Measurements from ENCODE around the gene CNGA2.

CNGA2 gene

GRCh38 chrX:151753313-151754046 lies 18.9 kb downstream of the CNGA2 start:
- DNase-seq (ENCODE audit: low read depth): no peak

- DNase-seq (ENCODE audit: low read depth): no peak
Measured at GRCh38 chrX:151754047-151754429, 19.5 kb downstream of the CNGA2 start.

DNA sequence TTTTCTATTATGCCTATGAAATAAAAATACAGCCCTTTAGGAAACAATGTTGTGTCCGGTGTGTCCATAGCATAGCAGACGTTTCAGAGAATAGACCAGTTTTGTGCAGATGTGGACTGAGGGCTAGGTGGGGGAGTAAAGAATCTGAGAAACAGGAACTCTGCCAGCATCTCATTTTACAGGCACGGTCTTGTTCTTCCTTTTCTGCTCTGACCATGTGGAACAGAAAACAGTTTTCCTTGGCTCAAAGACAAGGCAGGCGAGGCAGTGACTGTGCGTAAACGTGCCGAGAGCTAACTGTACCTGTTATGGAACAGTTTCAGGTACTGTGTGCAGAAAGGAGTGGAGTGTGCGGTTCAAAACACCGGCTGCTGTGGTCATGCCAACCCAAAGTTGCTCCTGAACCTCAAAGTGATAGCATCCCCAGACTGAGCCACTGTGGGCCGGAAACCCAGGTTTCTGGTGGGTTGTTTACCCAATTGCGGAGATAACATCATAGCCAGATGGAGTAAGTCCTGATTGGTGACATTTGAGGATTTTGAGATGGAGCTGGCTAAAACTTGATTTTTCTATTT lies 20.2 kb downstream of the CNGA2 start:
- DNase-seq (ENCODE audit: low read depth): no peak

DNA sequence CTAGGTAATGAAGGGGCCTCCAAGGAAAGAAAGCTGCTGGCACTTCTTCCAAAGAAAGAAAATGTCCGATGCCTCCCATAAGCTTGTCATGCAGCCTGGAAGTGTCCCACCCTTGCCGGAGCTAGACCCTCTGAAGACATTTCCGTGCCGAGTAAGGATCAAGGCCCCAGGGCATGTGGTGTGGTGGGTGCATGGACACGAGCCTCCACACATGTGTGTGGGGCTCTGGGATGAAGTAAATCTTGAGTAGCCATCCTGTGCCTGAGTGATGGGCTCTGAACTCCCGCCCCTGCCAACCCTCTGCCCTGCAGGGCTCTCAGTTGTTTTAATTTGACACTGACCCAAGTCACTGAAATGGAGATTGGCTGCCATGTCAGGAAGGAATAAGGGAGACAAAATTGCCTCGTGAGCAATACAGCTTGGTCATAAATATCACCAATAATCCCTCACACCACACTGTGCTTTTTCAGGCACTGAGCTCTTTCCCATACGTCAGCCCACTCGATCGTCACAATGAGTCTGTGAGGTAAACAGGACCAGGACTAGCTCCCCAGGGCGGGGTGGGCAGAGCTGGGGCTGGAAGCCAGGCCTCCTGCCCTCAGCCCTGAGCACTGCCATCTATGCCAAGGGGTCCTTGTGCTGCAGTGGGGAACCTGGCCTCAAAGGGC lies 24.6 kb downstream of the CNGA2 start:
- no peak for DNase-seq (ENCODE audit: low read depth)

DNA sequence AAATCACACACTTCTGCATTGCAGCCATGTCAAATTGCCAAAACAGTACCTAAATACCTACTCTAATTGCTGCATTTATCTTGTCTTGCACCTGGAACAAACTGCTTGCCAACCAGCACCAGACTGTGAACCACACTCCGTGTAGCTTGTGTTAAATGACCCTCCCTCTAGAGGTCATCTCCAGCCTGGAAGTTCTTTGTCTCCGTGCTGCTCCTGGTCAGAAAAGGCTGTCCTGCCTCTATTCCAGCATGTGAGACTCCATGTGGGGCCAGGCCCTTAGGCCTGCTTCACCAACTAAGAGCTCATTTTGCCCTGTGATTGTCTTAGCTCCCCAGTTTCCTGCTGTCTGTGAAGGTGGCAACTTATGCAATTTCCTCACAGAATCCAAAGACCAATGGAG lies 28.3 kb downstream of the CNGA2 start:
- no peak for DNase-seq (ENCODE audit: low read depth)

- DNase-seq (ENCODE audit: low read depth): no peak
Measured at GRCh38 chrX:151763711-151764110, 29.2 kb downstream of the CNGA2 start.

GRCh38 chrX:151765026-151765425 lies 30.5 kb downstream of the CNGA2 start:
- no peak for DNase-seq (ENCODE audit: low read depth)

DNA sequence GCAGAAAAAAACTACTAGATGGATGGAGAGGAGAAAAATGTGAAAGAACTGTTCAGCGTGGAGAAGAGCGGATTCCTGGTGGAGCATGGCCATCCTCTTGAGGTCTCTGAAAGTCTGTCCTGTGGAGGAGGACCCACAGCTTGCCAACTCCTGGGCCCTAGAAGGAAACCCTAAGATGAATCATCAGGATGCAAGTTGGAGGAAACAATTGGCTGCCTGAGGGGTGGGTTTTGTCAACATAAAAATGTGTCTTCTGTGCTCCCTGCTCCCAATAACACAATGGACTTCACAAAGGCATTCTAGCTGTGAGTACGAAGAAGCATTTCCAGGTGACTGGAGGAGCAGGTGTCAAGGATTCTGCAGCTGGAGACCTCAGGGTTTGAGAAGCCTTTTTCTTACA lies 37.2 kb downstream of the CNGA2 start:
- DNase-seq (ENCODE audit: low read depth): no peak

DNA sequence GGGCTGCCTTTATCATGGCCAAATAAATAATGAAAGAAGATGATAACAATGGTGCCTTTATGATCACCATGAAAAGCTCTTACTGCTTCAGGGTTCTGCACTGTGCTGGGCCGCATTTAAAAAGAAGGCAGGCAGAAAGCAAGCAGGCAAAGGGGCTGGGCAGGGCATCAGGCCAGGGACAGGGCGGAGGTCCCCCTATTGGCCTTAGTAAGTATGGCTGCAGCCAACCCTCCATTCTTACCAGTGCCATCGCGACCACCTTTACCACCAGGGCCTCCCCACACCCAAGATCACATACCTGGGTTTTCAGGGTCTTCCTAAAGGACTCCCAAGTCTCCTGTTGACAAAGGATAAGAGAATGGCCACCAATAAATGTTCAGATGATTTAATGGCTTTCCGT lies 38.9 kb downstream of the CNGA2 start:
- no peak for DNase-seq (ENCODE audit: low read depth)

DNA sequence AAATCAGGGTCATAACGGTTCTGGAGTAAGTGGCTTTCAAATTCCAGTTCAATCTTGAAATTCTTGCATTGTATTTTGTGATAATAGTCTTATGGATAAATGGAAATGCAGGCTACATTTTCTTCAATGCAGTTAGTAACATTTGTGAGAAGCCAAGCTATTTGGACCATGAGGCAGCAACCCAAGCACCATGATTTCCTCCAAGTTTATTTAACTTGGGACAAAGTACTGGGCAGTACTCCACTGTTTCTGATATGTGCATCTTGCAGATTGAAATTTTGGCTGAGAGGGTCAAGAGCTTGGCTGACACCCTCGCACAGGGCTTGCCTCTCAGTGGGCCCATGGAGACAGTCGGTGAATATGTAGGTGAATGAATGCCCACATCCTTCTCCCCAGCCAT lies 39.9 kb downstream of the CNGA2 start:
- DNase-seq (ENCODE audit: low read depth): no peak

GRCh38 chrX:151776181-151776731 lies 41.7 kb downstream of the CNGA2 start:
- no peak for DNase-seq (ENCODE audit: low read depth)

- DNase-seq (ENCODE audit: low read depth): no peak
Measured at GRCh38 chrX:151776936-151777335, 42.4 kb downstream of the CNGA2 start.

DNA sequence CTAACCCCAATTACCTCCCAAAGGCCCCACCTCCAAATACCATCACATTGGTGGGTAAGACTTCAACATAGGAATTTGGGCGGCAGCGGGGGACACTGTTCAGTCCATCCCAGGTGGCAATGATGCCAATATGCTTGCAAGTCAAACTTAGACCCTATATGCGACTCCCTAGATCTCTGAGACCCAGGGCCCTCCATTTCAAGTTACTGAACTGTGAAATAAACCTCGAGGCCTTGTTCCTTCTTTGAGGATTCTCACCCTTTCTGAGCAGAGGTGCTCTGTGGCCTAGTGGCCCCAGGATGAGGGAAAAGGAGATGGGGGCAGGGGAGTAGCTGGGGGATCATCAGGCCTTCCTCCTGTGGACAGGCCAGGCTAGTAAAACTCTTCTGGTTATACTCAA lies 44.7 kb downstream of the CNGA2 start:
- DNase-seq (ENCODE audit: low read depth): no peak

- no peak for DNase-seq (ENCODE audit: low read depth)
Measured at GRCh38 chrX:151780621-151781020, 46.1 kb downstream of the CNGA2 start.

GRCh38 chrX:151789179-151789800 lies 54.7 kb downstream of the CNGA2 start:
- no peak for DNase-seq (ENCODE audit: low read depth)

GRCh38 chrX:151790481-151791160 lies 56.1 kb downstream of the CNGA2 start:
- DNase-seq (ENCODE audit: low read depth): no peak

DNA sequence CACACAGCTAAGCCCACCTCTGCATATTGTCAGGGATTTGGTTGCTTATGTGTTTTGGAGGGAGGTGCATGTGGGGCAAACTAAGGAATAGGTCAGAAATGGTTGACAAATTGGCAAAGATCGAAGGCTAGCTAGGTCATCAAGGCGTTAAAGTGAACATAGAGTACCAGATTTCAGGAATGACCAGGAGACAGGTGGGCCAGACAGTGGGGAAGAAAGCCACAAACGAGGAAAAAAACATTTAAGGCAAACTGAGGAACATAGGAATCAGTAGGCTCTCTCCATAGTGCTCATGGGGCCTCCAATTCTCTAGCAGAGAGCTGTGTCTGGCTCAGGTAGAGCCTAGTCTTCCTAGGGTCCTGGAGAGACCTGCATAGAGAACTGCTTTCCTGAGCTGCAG lies 57.4 kb downstream of the CNGA2 start:
- no peak for DNase-seq (ENCODE audit: low read depth)

- no peak for DNase-seq (ENCODE audit: low read depth)
Measured at GRCh38 chrX:151792505-151792904, 58.0 kb downstream of the CNGA2 start.

- DNase-seq (ENCODE audit: low read depth): no peak
Measured at GRCh38 chrX:151793886-151794285, 59.3 kb downstream of the CNGA2 start.

Measured in activated T-helper 9 cell treated with anti-CD3 and anti-CD28 coated beads, Interleukin-2, amount 50 U/mL, for 16 hours (primary cell).